ENCODE measurements around the gene TIGAR.
A peak's percentile ranks its signal among the peaks of the same experiment; 100 is the strongest.

TIGAR gene

DNA sequence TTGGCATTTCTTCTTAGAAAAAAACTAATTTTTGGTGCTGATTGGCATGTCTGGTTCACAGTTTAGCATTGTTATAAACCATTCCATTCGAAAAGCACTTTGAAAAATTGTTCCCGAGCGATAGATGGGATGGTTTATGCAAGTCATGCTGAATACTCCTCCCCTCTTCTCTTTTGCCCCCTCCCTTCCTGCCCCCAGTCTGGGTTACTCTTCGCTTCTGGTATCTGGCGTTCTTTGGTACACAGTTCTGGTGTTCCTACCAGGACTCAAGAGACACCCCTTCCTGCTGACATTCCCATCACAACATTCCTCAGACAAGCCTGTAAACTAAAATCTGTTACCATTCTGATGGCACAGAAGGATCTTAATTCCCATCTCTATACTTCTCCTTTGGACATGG is 20.1 kb upstream of the TIGAR start:
- no peak overlapping the region for H3K27ac ChIP-seq
- no peak for DNase-seq (ENCODE audit: low read depth, low spot score)

DNA sequence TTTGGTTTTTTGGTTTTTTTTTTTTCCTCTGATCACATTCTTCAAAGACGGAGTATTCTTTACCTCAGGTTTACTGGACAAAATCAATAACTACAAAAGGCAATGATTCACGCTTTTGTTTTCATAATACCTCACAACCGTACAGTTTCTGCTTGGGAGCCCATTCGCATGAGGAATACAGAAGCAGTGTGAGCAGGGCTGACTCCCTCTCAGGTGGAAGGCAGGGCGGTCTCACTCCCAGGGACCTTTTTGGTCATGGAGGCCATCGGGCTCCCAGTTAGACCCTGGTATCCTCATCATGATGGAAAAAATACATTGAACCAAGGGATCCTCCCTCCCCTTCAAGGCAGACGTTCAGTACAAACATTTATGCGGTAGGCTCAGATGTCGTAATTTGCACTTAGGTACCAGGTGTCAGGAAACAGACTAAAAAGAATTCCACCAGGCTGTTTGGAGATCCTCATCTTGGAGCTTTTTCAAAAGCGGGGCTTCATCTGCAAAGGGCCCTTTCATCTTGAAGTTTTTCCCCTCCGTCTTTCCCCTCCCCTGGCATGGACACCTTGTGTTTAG is 19.0 kb upstream of the TIGAR start:
- H3K27ac ChIP-seq = no peak overlapping the region
- DNase-seq (ENCODE audit: low read depth, low spot score) = no peak

DNA sequence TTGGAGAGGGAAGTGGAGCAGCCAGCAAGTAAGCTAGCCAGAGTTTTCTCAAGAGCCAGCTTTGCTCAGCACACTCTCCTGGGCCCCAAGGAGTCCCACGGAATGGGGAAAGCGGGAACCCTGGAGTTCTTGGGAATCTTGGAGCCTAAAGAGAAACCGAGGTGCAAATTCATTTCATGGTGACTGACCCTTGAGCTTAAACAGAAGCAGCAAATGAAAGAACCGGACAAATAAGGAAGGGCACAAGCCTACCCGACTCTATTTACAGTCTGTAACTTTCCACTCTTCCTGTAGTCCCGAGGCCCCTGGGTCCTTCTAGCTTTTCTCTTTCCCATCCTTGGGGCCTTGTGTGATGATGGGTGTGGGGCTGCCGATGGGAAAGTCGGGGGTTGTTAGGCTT is 18.1 kb upstream of the TIGAR start:
- H3K27ac ChIP-seq = no peak overlapping the region
- DNase-seq (ENCODE audit: low read depth, low spot score) = no peak

DNA sequence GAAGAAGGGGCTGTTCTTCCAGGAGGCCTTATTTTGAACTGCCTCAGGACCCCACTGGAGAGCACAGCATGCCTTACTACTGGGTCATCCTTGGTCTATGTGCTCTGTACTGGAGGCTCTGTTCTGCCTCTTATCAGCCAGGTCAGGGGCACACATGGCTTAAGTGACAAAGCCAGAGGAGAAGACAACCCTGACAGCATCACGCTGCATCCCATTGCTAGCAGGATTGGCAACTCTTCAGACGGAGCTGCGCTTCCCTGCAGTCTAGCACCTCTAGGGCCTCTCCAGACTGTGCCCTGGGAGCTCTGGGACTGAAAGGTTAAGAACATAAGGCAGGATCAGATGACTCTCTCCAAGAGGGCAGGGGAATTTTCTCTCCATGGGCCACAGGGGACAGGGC is 17.3 kb upstream of the TIGAR start:
- no peak overlapping the region for H3K27ac ChIP-seq
- no peak for DNase-seq (ENCODE audit: low read depth, low spot score)

DNA sequence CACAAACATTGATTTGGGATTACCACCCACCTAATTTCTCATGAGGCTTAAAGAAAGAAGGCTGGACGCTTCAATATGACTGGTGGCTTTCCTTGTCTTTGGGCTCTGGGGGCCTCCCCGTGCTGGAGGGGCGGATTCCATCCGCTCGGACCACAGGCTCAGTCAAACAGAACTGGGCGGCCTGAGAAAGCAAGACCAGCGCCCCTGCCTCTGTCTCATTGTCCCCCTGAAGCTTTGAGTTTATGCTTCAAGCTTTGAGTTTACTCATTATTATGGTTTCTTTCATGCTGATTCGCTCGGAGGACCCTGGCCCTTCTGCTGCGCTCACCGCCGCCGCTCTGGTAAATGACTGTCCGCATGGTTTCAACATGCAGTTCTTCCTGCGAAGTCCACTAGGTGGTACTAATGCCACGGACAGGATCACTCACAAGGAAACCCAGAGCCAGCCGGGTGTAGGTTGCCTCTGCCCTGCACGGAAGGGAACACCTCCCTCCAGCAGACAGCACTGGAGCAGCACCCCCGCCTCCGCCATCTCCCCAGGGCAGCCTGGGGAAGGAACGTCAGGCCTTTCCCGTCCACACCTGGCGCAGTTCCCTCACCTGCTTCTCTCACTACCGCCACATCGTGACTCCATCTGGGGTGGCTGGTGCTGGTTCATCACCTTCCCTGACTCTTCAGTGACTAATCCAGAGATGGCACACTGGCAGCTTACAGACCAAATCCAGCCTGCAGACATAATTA is 13.2 kb upstream of the TIGAR start:
- peak; percentile 95 for DNase-seq (ENCODE audit: low read depth, low spot score)
- peak overlapping the region; percentile 45 for H3K27ac ChIP-seq

DNA sequence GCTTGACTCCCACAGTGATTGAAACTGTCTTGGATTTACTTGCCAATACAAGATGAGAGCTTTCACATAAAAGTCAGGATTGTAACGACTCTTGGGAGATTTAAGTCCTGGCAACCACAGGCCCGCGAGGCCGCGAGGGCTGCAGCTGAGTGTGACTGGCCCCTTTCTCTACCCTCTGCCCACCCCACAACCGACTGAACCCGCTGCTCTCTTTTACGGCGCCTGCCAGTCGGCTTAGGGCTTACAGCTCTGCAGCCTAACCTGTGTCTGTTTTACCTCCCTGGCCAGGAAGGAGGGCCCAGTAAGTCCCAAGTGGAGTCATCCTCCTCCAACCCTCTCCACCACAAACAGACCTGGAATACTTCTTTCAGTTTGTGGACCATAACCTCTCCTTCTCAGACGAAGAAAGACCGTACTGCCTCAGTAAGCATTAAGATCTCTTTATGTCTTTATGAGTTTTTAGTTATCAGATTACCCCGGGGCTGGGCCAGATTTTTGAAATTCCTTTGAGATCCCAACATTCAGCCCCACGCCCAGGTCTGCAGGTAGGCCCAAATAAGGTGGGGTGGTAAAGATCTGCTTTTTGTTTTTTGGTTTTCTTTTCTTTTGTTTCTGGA is 12.6 kb upstream of the TIGAR start:
- H3K27ac ChIP-seq = peak overlapping the region; percentile 45
- no peak for DNase-seq (ENCODE audit: low read depth, low spot score)

DNA sequence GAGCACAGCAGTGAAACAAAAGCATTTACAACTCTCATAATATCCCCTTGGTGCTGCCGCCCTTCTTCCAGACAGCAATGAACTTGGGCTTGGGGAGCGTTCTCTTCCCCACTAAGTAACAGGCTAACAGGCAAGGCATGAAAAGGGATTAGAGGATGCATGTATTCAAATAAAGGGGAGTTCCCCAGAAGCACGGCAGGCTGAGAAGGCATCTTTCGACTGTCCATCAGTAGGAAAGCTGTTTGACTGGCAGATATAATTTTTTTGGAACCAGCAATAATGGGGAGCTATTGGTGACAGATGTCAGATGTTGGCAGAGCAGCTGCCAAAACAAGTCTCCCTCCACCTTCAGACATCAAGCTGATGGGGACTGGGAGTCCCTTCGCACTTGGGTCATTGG is 9.2 kb upstream of the TIGAR start:
- DNase-seq (ENCODE audit: low read depth, low spot score) = no peak
- H3K27ac ChIP-seq = no peak overlapping the region

DNA sequence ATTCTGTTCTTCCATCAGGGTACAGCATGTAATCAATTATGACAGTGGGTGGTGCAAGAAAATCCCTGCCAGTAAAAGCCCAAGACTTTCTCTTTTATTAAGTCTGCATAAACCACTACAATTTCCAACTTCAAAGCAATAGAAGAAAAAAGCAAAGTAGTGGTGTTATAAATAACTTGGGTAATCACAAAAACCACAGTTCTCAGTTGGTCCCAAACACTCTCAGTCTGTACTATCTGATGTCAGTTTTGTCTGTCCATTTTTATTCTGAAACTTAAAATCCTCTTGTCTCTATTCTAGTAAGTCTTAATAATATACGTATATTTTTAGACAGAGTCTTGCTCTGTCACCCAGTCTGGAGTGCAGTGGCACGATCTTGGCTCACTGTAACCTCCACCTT is 8.8 kb upstream of the TIGAR start:
- no peak overlapping the region for H3K27ac ChIP-seq
- no peak for DNase-seq (ENCODE audit: low read depth, low spot score)

DNA sequence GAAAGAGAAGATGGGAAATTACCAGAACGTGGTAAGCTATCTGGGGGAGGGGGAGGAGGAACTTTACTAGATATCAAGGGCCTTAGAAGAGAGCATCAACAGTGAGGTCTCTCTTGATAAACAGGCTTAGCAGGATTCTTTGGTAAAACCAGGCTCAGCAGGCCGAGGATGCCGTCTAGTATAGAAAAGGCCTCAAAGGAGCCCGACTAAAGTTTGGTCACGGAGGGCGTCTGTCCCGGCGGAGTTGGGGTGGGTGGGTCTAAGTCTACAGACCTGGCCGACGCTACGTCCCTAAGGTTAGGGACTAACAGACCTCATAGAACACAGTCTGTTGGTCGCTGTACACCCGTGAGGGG is 538 bp upstream of the TIGAR start:
- H3K27ac ChIP-seq = peak overlapping the region; percentile 83
- DNase-seq (ENCODE audit: low read depth, low spot score) = no peak

DNA sequence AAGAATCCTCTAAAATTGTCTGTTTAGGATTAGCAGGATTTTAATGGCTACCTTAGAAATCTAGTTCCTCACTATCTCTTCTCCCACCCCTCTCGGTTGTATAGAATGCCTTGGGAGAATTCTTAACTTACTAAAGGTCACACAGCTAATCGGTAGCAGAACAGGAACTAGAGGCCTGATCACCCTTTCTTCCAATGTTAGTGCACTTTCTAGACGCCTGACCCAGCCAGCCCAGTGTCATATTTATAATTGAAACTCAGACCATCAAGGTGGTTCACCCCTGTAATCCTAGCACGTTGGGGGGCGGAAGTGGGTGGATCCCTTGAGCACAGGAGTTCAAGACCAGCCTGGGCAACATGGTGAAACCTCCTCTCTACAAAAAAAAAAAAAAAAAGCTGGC is 1.7 kb downstream of the TIGAR start:
- no peak for DNase-seq (ENCODE audit: low read depth, low spot score)
- H3K27ac ChIP-seq = no peak overlapping the region

DNA sequence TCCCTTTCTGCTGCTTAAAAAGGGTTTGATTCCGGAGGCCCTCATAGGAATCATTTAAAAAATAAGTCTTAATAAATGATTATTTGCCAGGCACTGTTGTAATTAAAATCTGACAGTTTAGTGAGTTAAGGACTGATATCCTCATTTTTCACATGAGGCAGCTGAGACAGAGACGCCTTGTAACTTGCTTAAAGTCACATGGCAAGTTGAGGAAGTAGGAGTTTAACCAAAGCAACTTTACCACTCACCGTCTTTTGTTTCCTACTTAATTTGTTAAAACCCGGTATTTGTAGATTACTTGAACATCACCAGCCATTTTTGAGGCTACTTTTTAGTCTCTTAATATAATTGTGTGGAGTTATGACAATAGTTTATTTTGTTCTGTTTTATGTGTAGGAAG is 2.4 kb downstream of the TIGAR start:
- no peak for DNase-seq (ENCODE audit: low read depth, low spot score)

DNA sequence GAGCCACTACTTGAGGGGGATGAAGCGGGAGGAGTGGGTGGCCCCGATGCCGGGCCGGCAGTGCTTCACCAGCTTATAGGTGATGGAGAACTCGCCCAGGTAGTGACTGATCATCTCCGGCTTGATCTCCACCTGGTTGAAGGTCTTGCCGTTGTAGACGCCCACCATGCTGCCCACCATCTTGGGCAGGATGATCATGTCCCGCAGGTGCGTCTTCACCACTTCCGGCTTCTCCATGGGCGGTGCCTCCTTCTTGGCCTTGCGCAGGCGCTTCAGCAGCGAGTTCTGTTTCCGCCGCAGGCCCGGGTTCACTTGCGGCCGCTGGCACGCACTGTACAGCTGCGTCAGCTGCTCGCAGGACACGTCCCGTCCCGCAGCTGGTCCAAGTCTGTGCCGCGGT is 3.4 kb downstream of the TIGAR start:
- H3K27ac ChIP-seq = no peak overlapping the region
- DNase-seq (ENCODE audit: low read depth, low spot score) = no peak

More for the DNA sequence above, 2.4 kb downstream of the TIGAR start:
- H3K27ac ChIP-seq = no peak overlapping the region

DNA sequence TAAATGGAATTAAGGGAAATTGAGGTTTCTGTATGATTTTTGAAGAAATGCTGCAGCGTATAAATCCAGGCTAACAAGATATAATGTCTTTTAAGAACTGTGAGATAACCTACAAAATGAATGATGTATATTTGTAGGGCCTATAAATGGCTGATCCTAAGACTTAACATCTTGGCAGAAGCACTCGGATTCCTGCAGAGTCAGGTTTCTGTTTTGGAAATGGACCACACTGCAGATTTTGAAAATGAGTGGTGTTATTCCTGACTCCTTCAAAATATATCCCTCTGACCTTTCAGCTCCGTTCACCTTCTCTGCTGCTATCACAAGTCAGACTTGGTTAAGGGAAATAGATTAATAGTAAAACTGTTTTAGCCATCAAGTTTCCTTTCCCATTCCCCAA is 5.0 kb downstream of the TIGAR start:
- no peak for DNase-seq (ENCODE audit: low read depth, low spot score)
- H3K27ac ChIP-seq = no peak overlapping the region

DNA sequence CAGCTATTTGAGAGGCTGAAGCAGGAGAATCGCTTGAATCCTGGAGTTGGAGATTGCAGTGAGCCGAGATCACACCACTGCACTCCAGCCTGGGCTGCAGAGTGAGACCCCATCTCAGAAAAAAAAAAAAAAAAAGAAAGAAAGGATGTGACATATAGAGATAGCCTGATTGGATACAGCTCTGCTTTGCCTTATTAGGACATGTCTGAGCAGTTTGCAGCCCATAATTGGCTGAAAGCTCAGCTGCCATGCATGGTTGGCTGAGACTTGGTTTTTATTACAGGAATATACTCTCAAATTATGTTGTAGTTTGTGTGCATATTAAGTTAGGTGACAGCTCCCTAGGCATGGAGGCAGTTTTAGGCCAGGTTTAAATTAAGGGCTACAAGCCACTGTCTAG is 6.3 kb downstream of the TIGAR start:
- H3K27ac ChIP-seq = no peak overlapping the region
- DNase-seq (ENCODE audit: low read depth, low spot score) = no peak

DNA sequence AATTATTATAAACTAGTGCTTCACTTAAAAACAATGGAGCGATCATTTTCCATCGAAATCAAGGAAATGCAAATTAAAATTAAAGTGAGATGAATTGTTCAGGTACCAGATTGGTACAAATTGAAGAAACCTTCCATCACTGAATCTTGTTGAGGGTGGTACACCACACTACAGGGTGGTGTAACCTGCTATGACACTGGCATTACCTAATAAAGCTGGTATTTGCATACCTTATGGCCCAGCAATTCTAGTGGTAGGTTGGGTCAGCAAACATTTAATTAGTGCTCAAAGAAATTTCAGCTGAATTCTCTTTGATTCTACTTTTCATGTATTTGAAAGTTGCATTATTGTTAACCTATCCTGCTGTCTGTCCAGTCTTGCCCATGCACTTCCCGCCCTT is 9.2 kb downstream of the TIGAR start:
- no peak overlapping the region for H3K27ac ChIP-seq
- no peak for DNase-seq (ENCODE audit: low read depth, low spot score)

DNA sequence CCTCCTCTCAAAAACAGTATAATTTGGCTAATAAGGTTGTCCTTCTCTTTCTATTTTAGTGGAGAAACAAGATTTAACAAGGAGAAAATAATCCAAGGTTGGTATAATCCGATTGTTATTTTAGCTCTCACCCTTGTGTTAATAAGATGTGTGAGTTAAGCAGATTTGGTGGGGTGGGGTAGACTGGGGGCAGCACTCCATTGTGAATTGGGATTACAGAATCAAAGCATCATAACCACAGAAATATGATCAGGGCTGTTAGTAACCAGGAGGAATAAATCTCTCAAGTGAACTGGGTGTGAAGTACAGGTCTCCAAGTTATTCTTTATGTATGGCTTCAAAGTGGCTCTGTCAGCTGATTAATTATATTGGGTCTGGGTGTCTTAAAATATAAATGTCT is 10.2 kb downstream of the TIGAR start:
- no peak for DNase-seq (ENCODE audit: low read depth, low spot score)
- H3K27ac ChIP-seq = no peak overlapping the region

DNA sequence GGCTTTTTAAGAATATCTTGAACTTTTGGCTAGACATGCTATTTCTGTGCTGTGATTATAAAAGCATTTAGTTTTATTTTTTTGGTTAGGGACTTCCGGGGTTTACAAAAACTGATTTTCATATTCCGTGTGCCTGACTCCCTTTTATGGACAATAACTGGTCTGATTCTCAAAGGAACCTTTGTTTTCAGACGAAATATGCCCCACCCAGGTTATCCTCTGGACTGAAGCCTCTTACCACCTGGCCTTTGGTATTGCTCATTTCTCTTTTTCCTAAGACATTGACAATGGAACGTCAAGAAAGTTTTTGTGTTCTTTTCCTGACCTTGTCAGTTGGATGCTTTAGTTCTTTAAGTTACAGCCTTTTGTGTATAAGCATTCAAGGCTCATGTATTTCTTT is 10.8 kb downstream of the TIGAR start:
- DNase-seq (ENCODE audit: low read depth, low spot score) = no peak
- H3K27ac ChIP-seq = no peak overlapping the region

DNA sequence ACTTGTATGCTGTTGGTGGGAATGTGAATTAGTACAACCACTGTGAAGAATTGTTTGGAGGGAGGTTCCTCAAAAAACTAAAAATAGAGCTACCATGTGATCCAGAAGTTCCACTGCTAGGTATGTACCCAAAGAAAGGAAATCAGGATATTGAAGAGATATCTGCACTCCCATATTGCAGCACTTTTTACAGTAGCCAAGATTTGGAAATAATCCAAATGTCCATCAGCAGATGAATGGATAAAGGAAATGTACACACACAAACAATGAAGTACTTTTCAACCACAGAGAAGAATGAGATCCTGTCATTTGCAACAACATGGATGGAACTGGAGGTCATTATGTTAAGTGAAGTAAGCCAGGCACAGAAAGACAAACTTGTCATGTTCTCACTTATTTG is 25.9 kb downstream of the TIGAR start:
- no peak for DNase-seq (ENCODE audit: low read depth, low spot score)
- no peak overlapping the region for H3K27ac ChIP-seq

DNA sequence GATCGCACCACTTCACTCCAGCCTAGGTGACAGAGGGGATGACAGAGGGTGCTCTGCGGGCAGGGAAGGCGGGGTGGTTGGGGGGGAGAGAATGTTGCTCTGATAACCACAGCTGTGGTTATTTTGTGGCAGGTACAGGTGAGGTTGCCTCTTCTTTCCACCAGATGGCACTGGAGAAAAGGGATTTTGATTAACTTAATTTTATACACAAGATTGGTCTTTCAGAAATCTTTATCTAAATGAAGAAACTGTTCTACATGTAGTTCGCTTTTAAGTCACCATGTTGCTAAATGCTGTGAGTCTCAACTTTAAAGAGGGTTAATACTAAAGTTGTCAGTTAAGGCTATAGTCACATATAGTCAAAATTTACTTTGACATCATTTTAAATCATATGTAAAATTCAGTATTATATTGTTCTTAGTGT is 32.8 kb downstream of the TIGAR start:
- no peak for DNase-seq (ENCODE audit: low read depth, low spot score)
- no peak overlapping the region for H3K27ac ChIP-seq

DNA sequence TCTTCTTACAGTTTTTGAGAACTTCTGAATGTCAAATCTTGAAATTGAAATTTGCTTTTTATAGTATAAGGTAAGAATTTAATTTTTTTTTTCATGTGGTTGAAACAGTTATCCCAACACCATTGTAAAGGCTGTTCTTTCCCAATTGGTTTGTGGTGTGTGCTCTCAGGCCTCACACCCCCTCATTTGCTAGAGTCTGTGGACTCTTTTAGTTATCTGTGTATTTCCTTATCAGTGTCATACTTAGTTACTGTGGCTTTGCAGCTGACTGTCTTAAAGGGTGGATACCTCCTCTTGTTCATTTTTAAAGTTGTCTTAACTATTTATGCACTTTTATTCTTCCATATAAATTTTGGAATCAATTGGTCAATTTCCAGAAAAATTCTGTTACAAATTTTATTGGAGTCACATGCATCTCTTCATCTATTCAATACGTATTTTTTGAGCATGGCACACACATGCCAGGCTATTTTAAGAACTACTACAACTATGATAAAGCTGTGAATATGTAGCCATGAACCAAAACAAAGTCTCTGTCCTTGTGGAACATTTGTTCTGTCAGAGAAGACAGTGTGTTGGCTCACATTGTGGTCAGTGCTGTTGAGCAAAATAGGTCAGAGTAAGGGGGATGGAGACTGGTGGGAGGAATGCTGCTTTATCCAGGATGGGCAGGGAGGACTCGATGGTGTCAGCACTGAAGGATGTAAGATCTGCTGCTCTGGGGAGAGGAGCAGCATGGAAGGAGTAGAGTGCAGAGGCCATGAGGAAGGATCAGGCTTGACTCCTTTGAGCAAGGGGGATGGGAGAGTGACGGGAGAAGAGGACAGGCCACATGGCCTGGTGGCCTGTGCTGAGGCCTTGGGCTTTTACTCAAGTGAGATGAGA is 34.4 kb downstream of the TIGAR start:
- DNase-seq (ENCODE audit: low read depth, low spot score) = no peak
- no peak overlapping the region for H3K27ac ChIP-seq

DNA sequence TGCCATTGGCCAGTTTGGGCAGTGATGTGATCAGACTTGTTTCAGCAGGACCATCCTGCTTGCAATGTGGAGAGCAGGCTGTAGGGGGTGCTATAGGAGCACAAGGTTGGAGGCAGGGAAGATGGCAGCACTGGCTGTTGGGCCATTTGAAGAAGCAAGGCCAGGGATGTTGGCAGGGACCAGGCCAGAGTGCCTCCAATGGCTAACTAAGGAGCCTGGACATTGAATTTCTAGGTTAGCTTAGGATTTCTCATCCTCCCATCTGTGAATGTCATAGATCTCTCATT is 35.0 kb downstream of the TIGAR start:
- DNase-seq (ENCODE audit: low read depth, low spot score) = no peak
- no peak overlapping the region for H3K27ac ChIP-seq

Data from epithelial cell of prostate (primary cell).